H1 (cell line): Measurements from ENCODE around the gene COX6A2. TPM values are rescaled to one million over a fixed set of nuclear protein-coding genes. Genes with fewer than 3 reads are reported as not detected.

Experiments used
- CTCF ChIA-PET: fragments of 300-600 bp; sonication (Branson Sonifier 250); formaldehyde crosslinking; loops from one replicate; lab custom pipeline; 2021; ENCODE audit not compliant: partially characterized antibody; lab: Charles Lee
- POLR2A ChIA-PET: fragments of 300-600 bp; sonication (Branson Sonifier 250); formaldehyde crosslinking; loops from one replicate; lab custom pipeline; 2021; ENCODE audit warnings: inconsistent platforms; ENCODE audit not compliant: partially characterized antibody; lab: Charles Lee
- DNase-seq, 2 experiments: peaks; one replicate each; pipeline versions ENCODE4 v3.0.0 to v3.0.0-alpha.2; 2010 to 2022; ENCODE audit warnings: low spot score in 2 of 2, low read depth in 1 of 2, mixed read lengths in 1 of 2
- FAIRE-seq: peaks from 2 replicates; lab custom pipeline; 2011; peaks lifted over from hg19 to GRCh38; lab: Jason Lieb, UNC
- H2AFZ ChIP-seq: 2 replicates; pipeline ENCODE4 v1.8.1; 2012; ENCODE audit warnings: low read length, inconsistent platforms
- H2AK5ac ChIP-seq: 2 replicates; pipeline ENCODE4 v1.6.1; 2013; ENCODE audit warnings: low read depth, low read length
- H2BK120ac ChIP-seq: replicated peaks from 2 replicates; pipeline ENCODE3; 2013; ENCODE audit warnings: low read depth, low read length, inconsistent platforms
- H2BK12ac ChIP-seq: 2 replicates; pipeline ENCODE4 v1.6.1; 2013; ENCODE audit warnings: low read depth, low read length
- H2BK15ac ChIP-seq: 2 replicates; pipeline ENCODE4 v1.6.1; 2013; ENCODE audit warnings: low read length
- H2BK20ac ChIP-seq: 2 replicates; pipeline ENCODE4 v1.6.1; 2013; ENCODE audit warnings: low read length
- H2BK5ac ChIP-seq: 2 replicates; pipeline ENCODE4 v1.6.1; 2013; ENCODE audit warnings: low read depth, low read length
- H3K14ac ChIP-seq: 2 replicates; pipeline ENCODE4 v1.6.1; 2013; ENCODE audit warnings: inconsistent platforms; ENCODE audit not compliant: insufficient read length
- H3K18ac ChIP-seq: 2 replicates; pipeline ENCODE4 v1.6.1; 2013; ENCODE audit warnings: low read length; ENCODE audit errors: extremely low read depth
- H3K23ac ChIP-seq: 2 replicates; pipeline ENCODE4 v1.6.1; 2013; ENCODE audit warnings: inconsistent platforms; ENCODE audit not compliant: insufficient read length
- H3K23me2 ChIP-seq: 2 replicates; pipeline ENCODE4 v1.6.1; 2013; ENCODE audit warnings: low read depth, low read length
- H3K27ac ChIP-seq: 2 replicates; pipeline ENCODE4 v1.6.1; 2011; ENCODE audit warnings: low read depth, low read length, inconsistent platforms
- H3K27me3 ChIP-seq, 4 experiments: replicated peaks in 1 of 4; 1 replicate in 1 of 4; 2 replicates in 3 of 4; pipeline versions ENCODE4 v1.6.1 to v1.8.1; 2011 to 2013; ENCODE audit warnings: low read length in 3 of 4, mild to moderate bottlenecking in 3 of 4, inconsistent platforms in 2 of 4, mixed read lengths in 2 of 4, moderate library complexity in 1 of 4; ENCODE audit not compliant: control insufficient read depth in 3 of 4, insufficient read depth in 3 of 4; ENCODE audit errors: extremely low read depth in 1 of 4
- H3K36me3 ChIP-seq, 4 experiments: 2 replicates each; pipeline versions ENCODE4 v1.6.1 to v1.8.1; 2011 to 2013; ENCODE audit warnings: mild to moderate bottlenecking in 4 of 4, low read length in 3 of 4, moderate library complexity in 2 of 4, control low read depth in 1 of 4, inconsistent platforms in 1 of 4; ENCODE audit not compliant: insufficient read depth in 4 of 4, control insufficient read depth in 2 of 4
- H3K4ac ChIP-seq: replicated peaks from 2 replicates; pipeline ENCODE3; 2013; ENCODE audit warnings: low read length, low read depth, mixed read lengths, inconsistent platforms; ENCODE audit not compliant: insufficient read length
- H3K4me1 ChIP-seq, 4 experiments: replicated peaks in 1 of 4; 1 replicate in 1 of 4; 2 replicates in 3 of 4; pipeline versions ENCODE4 v1.6.1 to v1.8.1; 2011 to 2013; ENCODE audit warnings: low read length in 3 of 4, inconsistent platforms in 2 of 4, mixed read lengths in 1 of 4; ENCODE audit not compliant: insufficient read depth in 4 of 4, control insufficient read depth in 3 of 4
- H3K4me2 ChIP-seq, 2 experiments: 2 replicates each; pipeline versions ENCODE4 v1.6.1 to v1.8.1; 2011 to 2013; ENCODE audit warnings: low read depth in 2 of 2, low read length in 2 of 2, control low read depth in 1 of 2, inconsistent platforms in 1 of 2, mild to moderate bottlenecking in 1 of 2; ENCODE audit not compliant: insufficient read depth in 1 of 2
- H3K4me3 ChIP-seq, 4 experiments: fragments of 200-600, 300-600 bp in 1 of 4; sonication (generic), shearing (Covaris generic), sonication (Bioruptor Twin) in 1 of 4; 2 replicates each; pipeline versions ENCODE4 v1.5.1 to v1.8.1; 2011 to 2016; ENCODE audit warnings: low read length in 4 of 4, low read depth in 3 of 4, control low read depth in 2 of 4, inconsistent platforms in 2 of 4, mild to moderate bottlenecking in 2 of 4, mixed read lengths in 1 of 4, moderate library complexity in 1 of 4; ENCODE audit not compliant: insufficient read depth in 2 of 4; ENCODE audit errors: extremely low read depth in 1 of 4
- H3K56ac ChIP-seq: replicated peaks from 2 replicates; pipeline ENCODE3; 2013; ENCODE audit warnings: low read depth, mild to moderate bottlenecking, mixed read lengths, low read length, inconsistent platforms; ENCODE audit not compliant: insufficient read length
- H3K79me1 ChIP-seq: 2 replicates; pipeline ENCODE4 v1.6.1; 2013; ENCODE audit warnings: low read depth, low read length, control low read depth
- H3K79me2 ChIP-seq, 2 experiments: 2 replicates each; pipeline versions ENCODE4 v1.6.1 to v1.8.1; 2012 to 2013; ENCODE audit warnings: low read length in 2 of 2, mild to moderate bottlenecking in 2 of 2, inconsistent platforms in 1 of 2; ENCODE audit not compliant: insufficient read depth in 2 of 2, control insufficient read depth in 1 of 2
- H3K9ac ChIP-seq, 4 experiments: replicated peaks in 1 of 4; 1 replicate in 1 of 4; 2 replicates in 3 of 4; pipeline versions ENCODE4 v1.6.1 to v1.8.1; 2011 to 2013; ENCODE audit warnings: low read depth in 3 of 4, low read length in 3 of 4, control low read depth in 2 of 4, mild to moderate bottlenecking in 2 of 4, moderate library complexity in 2 of 4, inconsistent platforms in 1 of 4; ENCODE audit errors: extremely low read depth in 1 of 4
- H3K9me3 ChIP-seq, 2 experiments: 2 replicates each; pipeline versions ENCODE4 v1.6.1 to v1.8.1; 2012 to 2013; ENCODE audit warnings: mild to moderate bottlenecking in 2 of 2, moderate library complexity in 2 of 2, control low read depth in 1 of 2, inconsistent platforms in 1 of 2, low read depth in 1 of 2, low read length in 1 of 2, mixed read lengths in 1 of 2; ENCODE audit not compliant: insufficient read depth in 2 of 2
- H4K20me1 ChIP-seq, 2 experiments: replicated peaks in 1 of 2; 2 replicates each; pipeline versions ENCODE3 to v1.8.1; 2011 to 2013; ENCODE audit warnings: inconsistent platforms in 2 of 2, low read length in 2 of 2, mild to moderate bottlenecking in 1 of 2; ENCODE audit not compliant: insufficient read depth in 2 of 2, control insufficient read depth in 1 of 2
- H4K5ac ChIP-seq: 2 replicates; pipeline ENCODE4 v1.6.1; 2013; ENCODE audit warnings: low read length, low read depth, mixed read lengths, inconsistent platforms; ENCODE audit not compliant: insufficient read length
- H4K8ac ChIP-seq: 2 replicates; pipeline ENCODE4 v1.8.0; 2013; ENCODE audit warnings: mild to moderate bottlenecking, moderate library complexity, low read length, inconsistent platforms; ENCODE audit not compliant: insufficient read depth; ENCODE audit errors: extremely low read depth
- H4K91ac ChIP-seq: replicated peaks from 2 replicates; pipeline ENCODE3; 2013; ENCODE audit warnings: low read length, mixed read lengths, inconsistent platforms; ENCODE audit not compliant: insufficient read length
- ASH2L ChIP-seq: fragments of 200-600, 300-600 bp; sonication (generic); IDR thresholded peaks from one replicate; pipeline ENCODE4 v1.7.1; 2017; ENCODE audit warnings: low read length
- CBX8 ChIP-seq: fragments of 300-800, 300-1000 bp; sonication (generic); IDR thresholded peaks from 2 replicates; pipeline ENCODE4 v1.7.1; 2016; ENCODE audit warnings: low read depth, low read length, borderline replicate concordance
- CHD2 ChIP-seq: IDR thresholded peaks from 2 replicates; pipeline ENCODE4 v1.6.1; 2012; ENCODE audit warnings: low read length, improper control_type of control experiment
- CTCF ChIP-seq, 3 experiments: IDR thresholded peaks; 1 replicate in 2 of 3; 2 replicates in 1 of 3; pipeline versions ENCODE4 v1.5.1 to v1.6.1; 2011; ENCODE audit warnings: low read length in 3 of 3, mild to moderate bottlenecking in 3 of 3, inconsistent platforms in 2 of 3, low read depth in 1 of 3, moderate library complexity in 1 of 3; ENCODE audit not compliant: insufficient read depth in 1 of 3; ENCODE audit errors: control extremely low read depth in 1 of 3
- HDAC2 ChIP-seq, 2 experiments: fragments of 300-600 bp in 1 of 2; sonication (generic) in 1 of 2; IDR thresholded peaks; 2 replicates each; pipeline ENCODE4 v1.6.1; 2011 to 2012; ENCODE audit warnings: low read depth in 2 of 2, low read length in 2 of 2, mild to moderate bottlenecking in 2 of 2, moderate library complexity in 2 of 2, borderline replicate concordance in 1 of 2, inconsistent platforms in 1 of 2
- SIN3A ChIP-seq, 2 experiments: IDR thresholded peaks in 1 of 2; conservative IDR thresholded peaks in 1 of 2; 2 replicates each; pipeline ENCODE4 v1.6.1; 2011 to 2012; ENCODE audit warnings: low read length in 2 of 2, improper control_type of control experiment in 1 of 2, low read depth in 1 of 2, mild to moderate bottlenecking in 1 of 2
- SUZ12 ChIP-seq: fragments of 200-600 bp; sonication (generic); IDR thresholded peaks from 2 replicates; pipeline ENCODE4 v1.6.1; 2012; ENCODE audit warnings: mild to moderate bottlenecking, inconsistent platforms, low read length, moderate library complexity, mixed read lengths
- TCF12 ChIP-seq: IDR thresholded peaks from 2 replicates; pipeline ENCODE4 v1.6.1; 2011; ENCODE audit warnings: low read depth, mild to moderate bottlenecking, low read length
- TEAD4 ChIP-seq: IDR thresholded peaks from 2 replicates; pipeline ENCODE4 v1.6.1; 2012; ENCODE audit warnings: low read depth, low read length, inconsistent platforms, mixed read lengths
- ZNF274 ChIP-seq: IDR thresholded peaks from 2 replicates; pipeline ENCODE4 v1.7.0; 2012; ENCODE audit warnings: low read length, borderline replicate concordance; ENCODE audit errors: extremely low read depth
- WGBS, 2 experiments: shearing (Covaris generic) in 1 of 2; methylation state at CpG; one replicate each; pipeline versions ENCODE4 v1.1.6 to v1.1.7; 2013 to 2015; ENCODE audit warnings: low lambda C conversion rate in 2 of 2, mixed read lengths in 2 of 2, inconsistent platforms in 1 of 2, low coverage in 1 of 2, missing lambda C conversion rate in 1 of 2; ENCODE audit not compliant: insufficient replicate concordance in 2 of 2, insufficient coverage in 1 of 2, insufficient read length in 1 of 2; ENCODE audit errors: extremely low coverage in 1 of 2, missing lambda C conversion rate in 1 of 2; 5-methylcytosine and 5-hydroxymethylcytosine counted together
- polyA plus RNA-seq, 7 experiments: library from polyadenylated mRNA; depleted of rRNA in 3 of 7; stranded (reverse) in 5 of 7; unstranded in 2 of 7; fragments of >200 nt in 5 of 7; fragments of 200-250 nt in 2 of 7; gene quantifications; 1 replicate in 5 of 7; 2 replicates in 1 of 7; 4 replicates in 1 of 7; pipeline versions ENCODE4 v1.2.1 to v1.2.3, GENCODE V29; 2011 to 2013; ENCODE audit warnings: missing spikeins in 2 of 7, mixed read lengths in 2 of 7
- total RNA-seq: library from RNA; stranded (reverse); fragmentation: NEBNext Ultra II Directional; extraction: Animal tissue kit (Norgen Biotek cat#: 25700); gene quantifications from 2 replicates; pipeline ENCODE4 v1.2.1, GENCODE V29; 2021

Gene COX6A2
- total and polyA plus RNA-seq, 2 of the 8 experiments (the other 6 are each of a cell fraction or from before 2014, with no cell fraction given) = 0.79 TPM; not detected in 1

DNA sequence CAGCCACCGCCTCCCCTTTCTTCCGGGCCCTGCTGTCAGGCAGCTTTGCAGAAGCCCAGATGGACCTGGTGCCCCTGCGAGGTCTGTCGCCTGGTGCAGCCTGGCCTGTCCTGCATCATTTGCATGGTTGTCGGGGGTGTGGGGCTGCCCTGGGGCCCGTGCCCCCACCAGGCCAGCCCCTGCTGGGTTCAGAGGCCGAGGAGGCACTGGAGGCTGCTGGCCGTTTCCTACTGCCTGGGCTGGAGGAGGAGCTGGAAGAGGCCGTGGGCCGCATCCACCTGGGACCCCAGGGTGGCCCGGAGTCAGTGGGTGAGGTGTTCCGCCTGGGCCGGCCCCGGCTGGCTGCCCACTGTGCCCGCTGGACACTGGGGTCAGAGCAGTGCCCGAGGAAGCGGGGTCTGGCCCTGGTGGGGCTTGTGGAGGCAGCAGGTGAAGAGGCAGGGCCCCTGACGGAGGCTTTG, 38.3 kb upstream of the COX6A2 start:
- no peaks in the 10 kb centered on the region for H3K79me2 ChIP-seq
- no peak overlapping the region for H3K9ac ChIP-seq
- DNase-seq (no peak), FAIRE-seq (no peak)
- H3K27me3 ChIP-seq = peaks cover 0 to 3% (median 3%) of the 10 kb centered on the region in 4 experiments; a peak in 4 of 7 replicates
- H3K56ac ChIP-seq = no peak overlapping the region
- H2BK12ac ChIP-seq = no peak overlapping the region
- no peak overlapping the region for H2BK15ac ChIP-seq
- H4K20me1 ChIP-seq = no peaks in the 10 kb centered on the region
- H2BK120ac ChIP-seq = no peak overlapping the region
- H3K27ac ChIP-seq = no peak overlapping the region
- H3K4me3 ChIP-seq = no peak overlapping the region
- no peak overlapping the region for H3K4me2 ChIP-seq
- H3K23me2 ChIP-seq = no peaks in the 10 kb centered on the region
- H3K36me3 ChIP-seq = peaks cover 0 to 13% (median 1%) of the 10 kb centered on the region in 4 experiments; a peak in 4 of 8 replicates
- H4K91ac ChIP-seq = no peak overlapping the region
- H3K4ac ChIP-seq = no peak overlapping the region
- H3K23ac ChIP-seq = no peak overlapping the region
- no peak overlapping the region for H3K14ac ChIP-seq
- H3K18ac ChIP-seq = no peak overlapping the region
- H3K79me1 ChIP-seq = no peaks in the 10 kb centered on the region
- CTCF ChIA-PET = interaction anchor here (1.0 kb wide), 1 partner anchor 402 kb away, joined by 3 read pairs; no protein-coding TSS in a partner anchor
- no peak overlapping the region for H2BK5ac ChIP-seq
- POLR2A ChIA-PET = interaction anchor here (0.9 kb wide), 1 partner anchor 23 kb away, joined by 3 read pairs; no protein-coding TSS in a partner anchor
- no peak overlapping the region for H2AFZ ChIP-seq
- no peaks in the 10 kb centered on the region for H3K9me3 ChIP-seq
- H4K5ac ChIP-seq = no peak overlapping the region
- H2BK20ac ChIP-seq = no peak overlapping the region
- H3K4me1 ChIP-seq = peaks cover 0 to 3% (median 0%) of the 10 kb centered on the region in 4 experiments; a peak in 2 of 7 replicates
- no peak overlapping the region for H4K8ac ChIP-seq
- H2AK5ac ChIP-seq = no peak overlapping the region
- WGBS, 2 experiments = 89% methylated on average over 16 of the region's 18 CpGs; no CpG with 5 or more reads in 1 of the 2 experiments
- TF ChIP-seq CHD2 = no peak
- no peak for TF ChIP-seq ZNF274
- no peak for TF ChIP-seq SIN3A (conservative IDR thresholded peaks at IDR 0.05 in 1 of 2, IDR thresholded peaks at IDR 0.05 in 1 of 2; ENCODE audit: low read depth in 1 of 2, low read length in 2 of 2)
- no peak for TF ChIP-seq TCF12
- no peak for TF ChIP-seq HDAC2 (IDR thresholded peaks at IDR 0.05; ENCODE audit: borderline replicate concordance in 1 of 2, low read depth in 2 of 2, low read length in 2 of 2)
- no peak for TF ChIP-seq ASH2L
- TF ChIP-seq CTCF (IDR thresholded peaks at IDR 0.05; ENCODE audit: control extremely low read depth in 1 of 3, insufficient read depth in 1 of 3, low read depth in 1 of 3, low read length in 3 of 3) = no peak
- TF ChIP-seq SUZ12 = no peak
- TF ChIP-seq CBX8 = no peak
- no peak for TF ChIP-seq TEAD4
